Measurements from ENCODE around the gene CYREN. TPM values are rescaled to one million over a fixed set of nuclear protein-coding genes. Genes with fewer than 3 reads are reported as not detected.

Gene CYREN
- total RNA-seq, 2 experiments from 2014 or later, result 51.7 to 54.4 TPM

DNA sequence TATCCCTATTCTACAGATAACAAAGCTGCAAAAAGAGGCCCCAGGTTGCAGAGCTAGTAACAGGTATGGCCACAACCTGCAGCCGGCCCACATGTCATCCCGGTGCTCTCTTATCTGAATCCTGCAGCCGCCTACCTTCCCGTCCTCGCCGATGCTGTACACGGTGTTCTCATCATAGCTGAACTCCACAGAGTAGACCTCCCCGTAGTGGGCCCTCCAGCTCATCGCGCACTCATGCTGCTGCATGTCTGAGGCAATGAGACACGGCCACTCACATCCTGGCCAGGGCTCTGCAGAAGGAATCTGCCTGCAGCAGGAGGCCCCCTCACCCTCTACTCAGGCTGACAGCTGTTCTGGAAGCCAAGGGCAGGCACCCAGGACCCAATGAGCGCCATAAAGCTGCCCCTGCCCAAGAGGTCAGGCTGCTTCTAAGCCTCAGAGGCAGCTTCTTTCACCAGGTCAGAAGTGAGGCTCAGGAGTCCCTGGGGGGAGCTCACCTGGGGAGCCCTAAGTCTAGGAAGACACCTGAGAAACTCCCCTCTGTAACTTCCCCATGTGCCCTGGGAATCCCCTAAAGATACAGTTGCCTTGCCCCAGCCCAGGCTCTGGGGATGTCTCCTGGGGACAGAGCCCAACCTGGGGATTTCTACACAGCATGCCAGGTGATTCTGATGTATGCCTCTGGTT, 17.9 kb upstream of the CYREN start:
- Mint-ChIP-seq H3K9me3 (peaks cover 5% of the 10 kb centered on the region), H3K27me3 (no peaks in the 10 kb centered on the region), H3K27ac (no peak overlapping the region), H3K4me1 (no peaks in the 10 kb centered on the region), H3K4me3 (no peak overlapping the region), H3K36me3 (peaks cover 55% of the 10 kb centered on the region)
- no peak for DNase-seq

DNA sequence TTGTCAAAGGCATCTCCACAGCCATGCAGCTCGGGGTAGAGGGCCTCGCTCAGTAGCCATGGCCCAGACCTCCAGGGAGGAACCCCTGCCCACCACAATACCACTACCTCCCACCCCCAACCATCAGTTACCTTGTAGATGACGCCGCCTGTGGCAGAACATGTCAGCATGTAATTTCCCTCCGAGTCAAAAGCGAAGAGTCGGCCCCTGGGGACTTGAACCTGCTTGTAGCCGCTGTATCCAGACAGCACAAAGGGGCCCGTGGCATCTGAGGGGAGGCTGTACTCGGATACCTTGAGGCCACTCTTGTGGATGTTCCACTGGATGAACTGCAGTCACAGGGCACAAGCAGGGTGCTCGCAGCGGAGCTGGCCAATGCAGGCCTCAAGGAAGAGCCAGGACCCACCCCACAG, 16.3 kb upstream of the CYREN start:
- no peak overlapping the region for H3K4me3 Mint-ChIP-seq
- H3K27me3 Mint-ChIP-seq, result no peaks in the 10 kb centered on the region
- H3K4me1 Mint-ChIP-seq, result no peaks in the 10 kb centered on the region
- H3K36me3 Mint-ChIP-seq, result peaks cover 65% of the 10 kb centered on the region
- no peak for DNase-seq
- H3K9me3 Mint-ChIP-seq, result peaks cover 12% of the 10 kb centered on the region
- no peak overlapping the region for H3K27ac Mint-ChIP-seq

- Mint-ChIP-seq H3K4me3 (no peak overlapping the region), H3K27me3 (no peaks in the 10 kb centered on the region), H3K27ac (no peak overlapping the region), H3K9me3 (peaks cover 17% of the 10 kb centered on the region), H3K36me3 (peaks cover 68% of the 10 kb centered on the region), H3K4me1 (no peaks in the 10 kb centered on the region)
- no peak for DNase-seq
Observed at GRCh38 chr7:135186261-135186540, 15.7 kb upstream of the CYREN start.

DNA sequence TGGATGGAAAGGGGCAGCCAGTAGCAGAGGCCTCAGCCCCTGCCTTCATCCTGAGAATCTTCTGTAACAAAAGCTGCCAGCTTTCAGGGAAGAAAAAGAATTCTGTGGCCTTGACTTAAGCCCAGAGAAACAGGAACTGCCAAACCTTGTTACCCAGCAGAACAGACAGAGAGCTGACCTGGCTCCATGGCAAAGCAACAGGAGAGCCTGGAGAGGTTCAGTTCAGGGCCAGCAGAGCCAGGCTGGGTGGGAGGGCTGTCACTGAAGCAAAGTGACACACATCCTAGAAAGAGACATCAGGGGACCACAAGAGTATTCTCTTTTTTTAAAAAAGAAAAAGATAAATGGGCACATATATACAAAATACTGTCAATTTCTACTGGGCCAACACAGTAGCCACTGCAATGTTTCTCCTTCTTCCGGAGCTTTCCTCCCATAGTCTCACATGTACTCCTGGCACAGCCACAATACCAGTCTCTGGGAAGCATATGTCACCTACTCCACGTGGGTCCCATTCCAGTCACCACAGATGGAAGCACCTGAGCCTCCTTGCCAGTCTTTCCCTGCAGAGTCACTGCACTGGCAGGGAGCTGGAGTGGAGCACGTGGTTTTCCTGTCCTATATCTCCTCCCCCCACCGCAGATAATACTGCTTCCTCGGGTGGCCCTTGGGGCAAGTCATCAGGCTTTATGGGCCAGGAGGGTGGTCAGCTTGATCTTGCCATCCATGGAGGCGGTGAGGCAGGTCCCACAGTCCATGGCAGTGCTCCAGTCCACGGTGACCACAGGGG, 15.2 kb upstream of the CYREN start:
- no peaks in the 10 kb centered on the region for H3K4me1 Mint-ChIP-seq
- DNase-seq, result no peak
- no peak overlapping the region for H3K27ac Mint-ChIP-seq
- H3K27me3 Mint-ChIP-seq, result no peaks in the 10 kb centered on the region
- peaks cover 19% of the 10 kb centered on the region for H3K9me3 Mint-ChIP-seq
- H3K4me3 Mint-ChIP-seq, result no peak overlapping the region
- H3K36me3 Mint-ChIP-seq, result peaks cover 71% of the 10 kb centered on the region

- peaks cover 73% of the 10 kb centered on the region for H3K36me3 Mint-ChIP-seq
- H3K27ac Mint-ChIP-seq, result no peak overlapping the region
- H3K9me3 Mint-ChIP-seq, result peaks cover 27% of the 10 kb centered on the region
- no peak overlapping the region for H3K4me3 Mint-ChIP-seq
- H3K27me3 Mint-ChIP-seq, result no peaks in the 10 kb centered on the region
- no peak for DNase-seq
- no peaks in the 10 kb centered on the region for H3K4me1 Mint-ChIP-seq
Observed at GRCh38 chr7:135184254-135184841, 13.8 kb upstream of the CYREN start.

DNA sequence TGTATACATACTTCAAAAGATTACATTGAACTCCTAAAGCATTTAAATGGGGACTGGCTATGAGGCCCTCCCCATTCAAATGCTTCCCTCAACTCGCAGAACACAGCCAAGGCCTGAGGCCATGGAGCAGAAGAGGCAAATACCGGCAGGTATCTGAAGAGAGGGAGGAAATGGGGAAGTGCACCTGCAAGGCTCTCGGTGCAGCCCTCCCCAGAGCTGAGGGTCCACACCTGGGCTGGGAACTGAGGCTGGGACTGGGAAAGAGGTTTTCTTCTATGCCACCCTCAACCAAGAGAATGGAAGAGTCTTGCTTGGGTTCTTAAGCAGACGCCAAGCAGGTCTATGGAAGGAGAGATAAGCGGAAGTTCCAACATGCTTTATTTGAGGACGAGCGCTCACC, 13.0 kb upstream of the CYREN start:
- Mint-ChIP-seq H3K9me3 (peaks cover 33% of the 10 kb centered on the region), H3K27me3 (no peaks in the 10 kb centered on the region), H3K36me3 (peaks cover 74% of the 10 kb centered on the region), H3K4me1 (no peaks in the 10 kb centered on the region), H3K4me3 (no peak overlapping the region), H3K27ac (no peak overlapping the region)
- no peak for DNase-seq

- H3K27me3 Mint-ChIP-seq, result no peaks in the 10 kb centered on the region
- no peak overlapping the region for H3K27ac Mint-ChIP-seq
- peaks cover 33% of the 10 kb centered on the region for H3K9me3 Mint-ChIP-seq
- H3K36me3 Mint-ChIP-seq, result peaks cover 67% of the 10 kb centered on the region
- H3K4me3 Mint-ChIP-seq, result no peak overlapping the region
- no peaks in the 10 kb centered on the region for H3K4me1 Mint-ChIP-seq
- no peak for DNase-seq
Observed at GRCh38 chr7:135181929-135182678, 11.6 kb upstream of the CYREN start.

DNA sequence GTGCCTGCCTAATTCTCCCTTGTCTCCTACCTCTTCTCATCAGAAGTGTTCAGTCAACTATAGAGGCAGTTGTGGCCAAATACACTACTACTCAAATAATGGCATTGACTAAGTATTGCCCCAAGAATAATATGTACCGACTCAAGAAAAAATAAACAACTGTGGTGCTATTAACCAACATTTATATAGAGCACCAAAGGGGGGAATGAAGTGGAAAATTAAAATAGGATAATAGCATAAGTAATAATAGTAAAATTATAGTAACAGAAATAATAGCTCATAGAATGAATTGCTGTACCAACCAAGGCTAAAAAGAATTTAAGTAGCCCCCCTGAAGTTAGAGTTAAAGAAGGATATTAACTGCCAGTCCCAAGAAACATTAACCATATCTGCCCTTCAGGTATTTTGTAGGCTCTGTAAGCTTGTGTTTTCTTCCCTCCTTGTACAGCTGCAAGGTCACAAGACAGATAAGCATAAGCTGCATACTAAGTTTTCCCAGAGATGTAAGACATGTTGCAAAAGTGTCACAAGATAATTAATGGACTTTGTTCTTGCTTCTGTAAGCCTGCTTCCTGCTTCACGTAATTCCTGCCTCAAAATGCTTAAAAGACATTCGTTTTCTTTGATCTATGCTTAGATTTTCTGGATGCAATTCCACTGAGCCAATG, 10.9 kb upstream of the CYREN start:
- peaks cover 33% of the 10 kb centered on the region for H3K9me3 Mint-ChIP-seq
- H3K27me3 Mint-ChIP-seq, result no peaks in the 10 kb centered on the region
- H3K4me3 Mint-ChIP-seq, result no peak overlapping the region
- DNase-seq, result no peak
- H3K27ac Mint-ChIP-seq, result no peak overlapping the region
- no peaks in the 10 kb centered on the region for H3K4me1 Mint-ChIP-seq
- H3K36me3 Mint-ChIP-seq, result peaks cover 64% of the 10 kb centered on the region

DNA sequence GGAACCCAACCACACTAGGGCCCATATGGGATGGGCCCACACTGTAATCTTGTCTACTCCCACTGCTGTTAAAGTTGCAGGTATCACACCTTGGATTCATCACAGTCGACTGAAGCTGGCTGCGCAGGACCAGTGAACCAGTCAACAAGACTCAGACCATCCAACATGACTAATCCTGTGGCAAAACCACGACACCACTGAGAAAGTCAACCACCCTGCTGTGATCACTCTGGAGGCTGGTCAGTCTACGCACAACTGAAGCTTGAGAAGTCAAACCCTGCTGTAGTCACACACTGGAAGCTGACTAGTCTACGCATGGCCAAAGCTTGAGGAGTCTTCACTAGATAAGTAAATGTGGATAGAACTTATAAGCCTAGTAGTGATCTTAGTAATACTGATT, 9.6 kb upstream of the CYREN start:
- DNase-seq, result no peak
- Mint-ChIP-seq H3K9me3 (peaks cover 33% of the 10 kb centered on the region), H3K36me3 (peaks cover 54% of the 10 kb centered on the region), H3K4me3 (no peak overlapping the region), H3K4me1 (no peaks in the 10 kb centered on the region), H3K27me3 (no peaks in the 10 kb centered on the region), H3K27ac (no peak overlapping the region)

GRCh38 chr7:135179321-135179925, 8.9 kb upstream of the CYREN start:
- H3K36me3 Mint-ChIP-seq, result peaks cover 48% of the 10 kb centered on the region
- H3K9me3 Mint-ChIP-seq, result peaks cover 33% of the 10 kb centered on the region
- H3K27ac Mint-ChIP-seq, result no peak overlapping the region
- no peak overlapping the region for H3K4me3 Mint-ChIP-seq
- no peaks in the 10 kb centered on the region for H3K4me1 Mint-ChIP-seq
- DNase-seq, result no peak
- no peaks in the 10 kb centered on the region for H3K27me3 Mint-ChIP-seq

DNA sequence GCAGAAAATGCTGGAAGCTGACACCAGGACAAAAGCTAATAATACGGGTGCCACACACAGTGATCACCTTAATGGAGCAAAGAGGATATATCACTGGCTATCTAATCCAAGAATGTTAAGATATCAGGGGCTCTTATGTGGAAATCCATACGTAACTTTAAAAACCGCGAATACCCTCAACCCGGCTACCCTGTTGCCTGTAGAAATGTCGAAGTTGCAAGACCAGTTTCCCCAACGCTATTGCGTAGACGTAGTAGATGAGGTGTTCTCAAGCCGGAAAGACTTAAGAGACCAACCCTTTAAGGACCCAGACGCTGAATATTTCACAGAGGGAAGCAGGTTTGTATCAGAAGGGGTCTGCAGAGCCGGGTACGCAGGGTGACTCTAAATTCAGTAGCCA, 7.9 kb upstream of the CYREN start:
- Mint-ChIP-seq H3K9me3 (peaks cover 27% of the 10 kb centered on the region), H3K4me1 (no peaks in the 10 kb centered on the region)

GRCh38 chr7:135177028-135177696, 6.7 kb upstream of the CYREN start:
- Mint-ChIP-seq H3K4me3 (no peak overlapping the region), H3K27me3 (no peaks in the 10 kb centered on the region), H3K9me3 (peaks cover 22% of the 10 kb centered on the region), H3K36me3 (peaks cover 26% of the 10 kb centered on the region), H3K27ac (no peak overlapping the region), H3K4me1 (peaks cover under 1% of the 10 kb centered on the region)
- no peak for DNase-seq

More for the DNA sequence above, 7.9 kb upstream of the CYREN start:
- Mint-ChIP-seq H3K4me3 (no peak overlapping the region), H3K27ac (no peak overlapping the region), H3K27me3 (no peaks in the 10 kb centered on the region), H3K36me3 (peaks cover 37% of the 10 kb centered on the region)
- no peak for DNase-seq

DNA sequence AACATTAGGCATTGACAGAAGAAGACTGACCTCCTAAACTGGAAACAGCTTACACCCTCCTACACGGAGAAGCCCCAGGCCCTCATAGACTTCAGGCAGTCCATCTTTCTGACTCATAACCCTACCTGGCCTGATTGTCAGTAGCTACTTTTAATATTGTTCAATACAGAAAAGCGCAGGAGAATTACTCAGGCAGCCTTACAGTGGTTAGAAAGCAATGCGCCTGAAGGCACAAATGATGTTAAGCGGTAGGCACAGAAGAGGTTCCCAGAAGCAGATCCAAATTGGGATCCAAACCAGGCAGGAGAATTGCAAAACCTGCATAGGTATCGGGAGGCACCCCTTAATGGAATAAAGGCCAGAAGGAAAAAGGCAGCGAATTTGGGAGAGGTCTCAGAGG, 5.4 kb upstream of the CYREN start:
- Mint-ChIP-seq H3K27ac (no peak overlapping the region), H3K27me3 (no peaks in the 10 kb centered on the region), H3K9me3 (peaks cover 14% of the 10 kb centered on the region), H3K36me3 (peaks cover 18% of the 10 kb centered on the region), H3K4me1 (peaks cover 8% of the 10 kb centered on the region), H3K4me3 (no peak overlapping the region)
- no peak for DNase-seq

- H3K27me3 Mint-ChIP-seq, result no peaks in the 10 kb centered on the region
- peaks cover 11% of the 10 kb centered on the region for H3K4me1 Mint-ChIP-seq
- no peak overlapping the region for H3K27ac Mint-ChIP-seq
- no peak overlapping the region for H3K4me3 Mint-ChIP-seq
- H3K9me3 Mint-ChIP-seq, result peaks cover 8% of the 10 kb centered on the region
- H3K36me3 Mint-ChIP-seq, result peaks cover 12% of the 10 kb centered on the region
- DNase-seq, result no peak
Observed at GRCh38 chr7:135174941-135175340, 4.4 kb upstream of the CYREN start.
